ENCODE data around the gene NEXN. TPM values are rescaled to one million over a fixed set of nuclear protein-coding genes. Genes with fewer than 3 reads are reported as not detected.
"Not testable (repeated sequence)": the region's sequence is repeated elsewhere in the genome, so short reads cannot be mapped to it uniquely, and the experiment has no call there.

The NEXN gene
- total RNA-seq, 1 experiment from 2014 or later = 10.4 TPM

DNA sequence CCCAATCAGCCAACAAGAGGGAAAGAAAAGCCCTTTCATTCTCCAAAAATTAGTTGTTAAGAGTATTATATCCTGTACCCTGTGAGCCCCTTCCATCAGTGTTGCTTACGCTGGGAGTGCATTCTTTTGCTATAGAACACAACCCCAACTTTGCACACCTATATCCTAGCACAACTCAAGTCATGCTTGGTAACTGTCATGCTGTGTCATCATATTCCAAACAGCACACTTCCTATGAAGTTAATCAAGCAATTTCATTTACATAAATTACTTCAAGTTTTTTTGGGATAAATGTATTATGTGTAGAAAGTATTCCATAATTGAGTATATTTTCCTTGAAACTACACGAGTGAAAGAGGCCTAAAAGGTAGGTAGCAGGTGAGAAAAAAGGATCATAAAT is 70.4 kb downstream of the NEXN start:
- no peak for DNase-seq (ENCODE audit: low read depth)

DNA sequence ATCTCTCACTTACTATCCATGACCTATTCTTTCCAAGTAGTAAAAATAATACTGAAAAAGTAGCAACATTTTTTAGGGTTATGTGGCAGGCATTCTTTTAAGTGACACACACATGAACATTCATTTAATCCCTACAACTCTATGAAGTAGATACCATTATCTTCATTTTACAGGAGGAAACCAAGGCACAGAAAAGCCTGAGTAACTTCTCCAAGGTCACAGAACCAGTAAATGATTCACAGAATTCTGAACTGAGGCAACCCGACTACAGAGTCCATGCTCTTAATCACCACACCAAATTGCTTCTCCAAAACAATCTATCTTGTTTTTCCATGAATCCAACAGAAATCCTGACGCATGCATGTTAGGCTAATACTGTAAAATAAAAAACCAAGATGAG is 73.0 kb downstream of the NEXN start:
- no peak for DNase-seq (ENCODE audit: low read depth)

DNA sequence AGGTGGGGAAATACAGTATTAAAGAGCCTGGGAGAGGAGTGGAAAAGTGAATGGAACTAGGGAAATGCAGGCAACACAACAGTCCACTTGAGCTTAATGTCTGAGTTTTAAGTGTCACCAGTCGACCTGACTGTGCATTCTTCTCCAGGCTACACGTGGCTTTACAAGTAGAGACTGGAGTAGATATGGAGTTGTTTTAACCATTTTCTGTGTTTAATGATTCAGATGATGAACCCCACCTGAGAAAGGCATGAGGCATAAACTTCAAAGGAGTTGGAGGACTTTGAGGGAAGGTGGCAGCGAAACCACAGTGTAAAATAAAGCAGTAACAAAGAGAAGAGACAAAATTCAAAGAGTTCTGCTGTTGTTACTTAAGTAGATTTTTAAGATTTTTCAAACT is 77.9 kb downstream of the NEXN start:
- DNase-seq (ENCODE audit: low read depth) = no peak

DNA sequence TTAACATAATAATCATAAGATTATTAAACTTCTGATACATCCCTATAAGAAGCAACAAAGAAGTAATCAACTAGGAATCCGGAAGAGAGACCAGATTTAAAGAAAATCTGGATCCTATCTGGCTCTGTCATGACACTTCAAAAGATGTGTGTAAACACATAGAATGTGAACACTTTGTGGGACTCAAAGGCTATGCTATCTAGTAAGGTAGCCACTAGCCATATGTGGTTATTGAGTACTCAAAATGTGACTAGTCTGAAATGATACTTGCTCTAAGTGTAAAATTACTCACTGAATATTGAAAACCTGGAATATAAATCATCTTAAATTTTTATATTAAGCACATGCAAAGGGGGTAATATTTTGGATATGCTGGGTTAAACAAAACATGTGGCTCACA is 81.8 kb downstream of the NEXN start:
- no peak for DNase-seq (ENCODE audit: low read depth)

GRCh38 chr1:77972080-77972479 is 83.7 kb downstream of the NEXN start:
- DNase-seq (ENCODE audit: low read depth) = no peak

GRCh38 chr1:77975386-77975785 is 87.0 kb downstream of the NEXN start:
- peak; percentile 48 for DNase-seq (ENCODE audit: low read depth)

DNA sequence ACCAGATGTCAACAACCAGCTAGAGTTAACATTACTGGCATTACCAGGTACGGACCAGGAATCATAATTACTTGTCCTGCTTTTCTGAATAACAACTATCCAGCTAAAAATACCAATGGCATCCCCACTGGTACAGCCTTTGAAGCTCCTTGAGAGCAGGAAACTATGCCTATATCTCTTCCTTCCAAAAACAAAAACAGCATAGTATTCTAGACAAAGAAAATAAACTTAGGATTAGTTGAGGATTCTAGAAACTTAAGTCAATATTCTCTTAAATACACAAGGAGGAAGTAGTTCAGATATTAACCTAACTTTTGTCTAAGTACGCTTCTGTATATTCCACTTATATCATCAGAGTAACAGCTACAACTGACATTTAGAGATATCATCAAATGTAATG is 87.5 kb downstream of the NEXN start:
- DNase-seq (ENCODE audit: low read depth) = no peak

DNA sequence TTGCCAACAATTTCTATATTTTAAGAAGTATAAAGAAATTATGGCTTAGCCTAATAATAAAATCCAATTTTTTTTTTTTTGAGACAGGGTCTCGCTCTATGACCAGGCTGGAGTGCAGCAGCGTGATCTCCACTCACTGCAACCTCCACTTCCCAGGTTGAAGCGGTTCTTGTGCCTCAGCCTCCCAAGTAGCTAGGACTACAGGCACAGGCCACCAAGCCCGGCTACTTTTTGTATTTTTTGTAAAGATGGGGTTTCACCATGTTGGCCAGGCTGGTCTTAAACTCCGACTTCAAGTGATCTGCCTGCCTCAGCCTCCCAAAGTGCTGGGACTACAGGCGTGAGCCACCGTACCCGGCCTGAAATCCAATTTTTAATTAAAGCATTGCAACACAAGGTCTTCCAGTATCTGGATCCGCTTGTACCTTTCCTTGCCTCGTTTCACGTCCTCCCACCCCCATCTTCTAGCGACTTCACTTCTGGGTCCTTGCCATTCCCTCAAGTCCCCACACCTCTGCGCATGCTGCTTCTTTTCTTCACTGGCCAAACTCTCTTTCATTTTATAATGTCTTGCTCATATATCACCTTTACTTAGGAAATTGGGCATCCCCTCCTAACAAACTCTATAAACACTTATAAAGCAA is 88.1 kb downstream of the NEXN start:
- no peak for DNase-seq (ENCODE audit: low read depth)

DNA sequence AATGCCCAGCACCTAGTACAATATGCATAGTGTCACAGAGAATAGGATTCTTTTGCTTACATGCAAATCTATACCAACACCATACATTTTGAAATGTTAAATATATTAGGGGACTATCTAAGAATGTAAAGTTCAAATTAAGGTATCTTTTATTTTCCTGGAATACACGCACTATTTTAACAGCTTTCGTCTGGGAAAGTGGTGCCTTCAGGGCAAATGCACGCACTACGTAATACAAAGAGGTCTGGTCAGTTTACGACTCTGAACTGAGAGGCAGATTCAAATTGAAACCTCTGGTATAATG is 89.5 kb downstream of the NEXN start:
- no peak for DNase-seq (ENCODE audit: low read depth)

DNA sequence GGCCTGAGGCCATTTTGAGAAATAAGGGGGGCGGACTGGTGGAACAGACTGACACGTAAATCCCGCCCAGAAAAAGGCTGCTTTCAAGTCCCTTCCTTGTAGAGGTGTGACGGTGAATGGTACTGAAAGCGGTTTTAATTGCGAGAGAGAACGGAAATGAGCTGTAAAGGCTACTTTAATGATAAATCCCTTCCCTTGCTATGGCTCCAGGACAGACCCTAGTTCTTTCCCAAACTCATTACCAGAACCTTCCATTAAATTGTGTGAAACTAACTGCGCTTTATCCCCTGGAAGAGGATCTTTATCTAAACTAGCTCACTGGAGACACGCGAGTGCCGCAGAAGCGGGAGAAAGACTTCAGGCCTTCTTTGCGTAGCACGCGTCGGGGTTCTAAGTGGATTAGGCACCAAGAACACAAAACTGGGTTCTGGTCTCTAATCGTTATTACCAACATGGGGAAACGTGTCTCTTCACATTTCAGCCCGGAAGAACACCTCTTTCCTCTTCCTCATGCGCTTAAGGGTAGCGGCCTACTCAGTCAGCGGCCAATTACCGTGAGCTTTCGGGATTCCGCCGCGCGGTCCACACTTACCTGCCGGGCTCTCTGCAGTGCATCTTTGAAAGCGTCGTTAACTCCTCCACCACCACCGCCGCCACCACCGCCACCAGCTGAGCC is 90.0 kb downstream of the NEXN start:
- peak; percentile 97 for DNase-seq (ENCODE audit: low read depth)

GRCh38 chr1:77978969-77979876 is 90.8 kb downstream of the NEXN start, which contains the start of gene FUBP1:
Gene FUBP1 (minus strand): TSS chr1:77979072. CDS start chr1:77979004, 68 bp downstream.
- peak; percentile 98 for DNase-seq (ENCODE audit: low read depth)

DNA sequence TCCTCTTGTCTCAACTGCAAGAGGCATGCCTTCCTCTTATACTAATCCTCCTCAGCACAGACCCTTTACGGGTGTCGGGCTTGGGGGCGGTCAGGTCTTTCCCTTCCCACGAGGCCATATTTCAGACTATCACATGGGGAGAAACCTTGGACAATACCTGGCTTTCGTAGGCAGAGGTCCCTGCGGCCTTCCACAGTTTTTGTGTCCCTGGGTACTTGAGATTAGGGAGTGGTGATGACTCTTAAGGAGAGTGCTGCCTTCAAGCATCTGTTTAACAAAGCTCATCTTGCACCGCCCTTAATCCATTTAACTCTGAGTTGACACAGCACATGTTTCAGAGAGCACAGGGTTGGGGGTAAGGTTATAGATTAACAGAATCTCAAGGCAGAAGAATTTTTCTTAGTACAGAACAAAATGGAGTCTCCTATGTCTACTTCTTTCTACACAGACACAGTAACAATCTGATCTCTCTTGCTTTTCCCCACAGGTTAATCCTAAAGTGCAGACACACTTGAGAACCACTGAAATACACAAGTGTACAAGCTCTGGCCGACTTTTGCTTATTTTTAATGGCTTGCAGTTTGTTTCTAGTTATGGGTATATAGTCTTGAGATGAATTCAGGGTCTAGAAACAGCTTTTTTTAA is 95.0 kb downstream of the NEXN start:
- DNase-seq (ENCODE audit: low read depth) = not testable (repeated sequence)

GRCh38 chr1:77983997-77984355 is 95.6 kb downstream of the NEXN start:
- no peak for DNase-seq (ENCODE audit: low read depth)

DNA sequence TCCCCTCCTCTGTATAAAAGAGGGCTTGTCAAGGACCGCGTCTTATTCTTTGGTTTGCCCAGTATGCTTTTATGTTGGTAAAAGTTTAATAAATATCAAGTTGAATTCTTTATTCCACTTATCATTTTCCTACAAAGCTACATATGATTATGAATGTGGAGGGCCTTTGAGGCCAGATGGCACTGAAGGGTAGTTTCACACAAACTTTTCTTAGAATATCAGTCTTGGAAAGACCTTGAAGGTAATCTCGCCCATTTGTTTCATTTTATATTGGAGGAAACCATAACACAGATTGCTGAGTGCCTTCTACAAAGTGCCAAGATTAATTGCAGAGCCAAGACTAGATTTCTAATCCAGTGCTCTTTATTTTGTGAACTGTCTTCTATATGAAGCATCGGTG is 96.2 kb downstream of the NEXN start:
- DNase-seq (ENCODE audit: low read depth) = no peak

DNA sequence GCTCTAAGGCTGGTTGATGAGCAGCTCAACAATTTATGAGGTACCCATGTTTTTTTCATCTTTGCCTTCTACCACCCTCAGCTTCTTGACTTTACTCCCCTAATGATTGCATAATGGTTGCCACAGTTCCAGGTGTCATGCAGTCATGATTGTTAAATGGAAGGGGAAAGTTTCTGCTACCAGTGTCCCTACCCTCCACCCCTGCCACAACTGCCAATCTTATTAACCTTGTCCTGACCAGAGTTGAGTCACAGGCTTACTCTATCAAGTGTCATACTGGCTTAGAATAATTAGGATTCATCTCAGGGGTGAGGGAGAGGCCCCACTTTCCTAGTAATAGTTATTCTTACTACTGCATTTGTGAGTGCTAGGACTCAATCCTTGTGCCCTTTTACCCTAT is 98.4 kb downstream of the NEXN start:
- DNase-seq (ENCODE audit: low read depth) = peak; percentile 46

DNA sequence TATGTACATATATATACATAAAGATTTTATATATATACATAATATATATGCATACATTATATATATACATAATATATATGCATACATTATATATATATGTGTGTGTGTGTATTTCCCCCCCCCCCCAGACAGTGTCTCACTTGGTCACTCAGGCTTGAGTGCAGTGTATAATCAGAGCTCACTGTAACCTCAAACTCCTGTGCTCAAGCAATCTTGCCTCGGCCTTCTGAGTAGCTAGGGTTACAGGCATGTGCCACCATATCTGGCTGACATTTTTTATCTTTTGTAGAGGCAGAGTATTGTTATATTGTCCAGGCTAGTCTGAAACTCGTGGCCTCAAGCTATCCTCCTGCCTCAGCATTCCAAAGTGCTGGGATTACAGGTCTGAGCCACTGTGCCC is 99.5 kb downstream of the NEXN start:
- DNase-seq (ENCODE audit: low read depth) = no peak

GRCh38 chr1:77989744-77990143 is 101.3 kb downstream of the NEXN start:
- DNase-seq (ENCODE audit: low read depth) = no peak

DNA sequence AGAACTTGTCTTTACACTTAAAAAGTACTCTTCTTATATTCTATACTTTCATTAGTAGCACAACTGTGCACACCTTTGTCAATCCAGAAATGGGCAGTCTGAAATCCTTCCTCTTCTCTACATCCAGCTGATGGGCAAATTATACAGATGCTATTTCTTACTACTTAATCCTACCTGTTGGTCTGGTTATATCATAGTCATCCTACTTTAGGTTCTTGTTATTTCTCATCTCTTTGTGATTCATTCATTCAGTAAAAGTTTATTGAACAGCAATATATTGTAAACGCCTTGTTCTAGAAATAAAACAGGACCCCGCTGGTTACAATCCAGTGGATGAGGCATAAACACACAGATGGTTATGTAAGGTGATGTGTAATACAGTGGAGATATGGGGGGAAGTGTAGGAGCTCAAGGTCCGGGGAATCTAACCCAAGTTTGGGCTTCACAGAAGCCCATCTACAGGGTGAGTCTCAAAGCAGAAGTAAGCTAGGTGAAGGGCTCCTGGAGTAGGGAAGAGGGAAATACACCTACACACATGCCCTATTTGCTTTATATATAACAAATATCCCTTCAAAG is 102.3 kb downstream of the NEXN start:
- DNase-seq (ENCODE audit: low read depth) = no peak

DNA sequence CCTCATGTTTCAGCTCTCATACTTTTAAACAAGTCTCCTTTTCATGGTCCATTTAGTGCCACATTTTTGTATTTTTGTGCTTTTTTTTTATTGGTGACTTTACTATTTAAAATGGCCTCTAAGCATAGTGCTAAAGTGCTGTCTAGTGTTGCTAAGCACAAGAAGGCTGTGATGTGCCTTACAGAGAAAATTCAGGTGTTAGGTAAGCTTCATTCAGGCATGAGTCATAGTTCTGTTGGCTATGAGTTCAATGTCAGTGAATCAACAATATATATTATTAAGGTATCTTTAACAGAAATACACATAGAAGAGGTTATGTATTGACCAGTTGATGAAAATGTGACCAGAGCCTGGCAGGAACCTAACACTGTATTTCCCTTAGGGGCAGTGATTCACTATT is 103.2 kb downstream of the NEXN start:
- peak; percentile 26 for DNase-seq (ENCODE audit: low read depth)
